Vagina (tissue), 2 donors: ENCODE data around the gene SLC22A2. TPM values are rescaled to one million over a fixed set of nuclear protein-coding genes. Genes with fewer than 3 reads are reported as not detected.
A peak's percentile ranks its signal among the peaks of the same experiment; 100 is the strongest.

Source experiments
- DNase-seq, 2 donors: peaks; one replicate each; pipeline ENCODE4 v3.0.0-alpha.2; 2017; ENCODE audit errors: extremely low spot score in 2 of 2
- H3K27ac ChIP-seq: fragments of 200-600 bp; sonication (generic); one replicate; pipeline ENCODE4 v1.5.1; 2019
- H3K27me3 ChIP-seq: fragments of 200-600 bp; sonication (generic); one replicate; pipeline ENCODE4 v1.5.1; 2019
- H3K36me3 ChIP-seq, 2 donors: fragments of 200-600 bp; sonication (generic); one replicate each; pipeline ENCODE4 v1.5.1; 2017 to 2019
- H3K4me1 ChIP-seq: fragments of 200-600 bp; sonication (generic); one replicate; pipeline ENCODE4 v1.5.1; 2019
- H3K4me3 ChIP-seq, 2 donors: fragments of 200-600 bp; sonication (generic); 1 replicate in 1 of 2; 2 replicates in 1 of 2; pipeline ENCODE4 v1.5.1; 2016 to 2019
- H3K9me3 ChIP-seq: fragments of 200-600 bp; sonication (generic); one replicate; pipeline ENCODE4 v1.5.1; 2019
- CTCF ChIP-seq, 3 experiments: fragments of 450-650 bp in 2 of 3; fragments of 200-600 bp in 1 of 3; sonication (generic) in 1 of 3; IDR thresholded peaks; one replicate each; pipeline ENCODE4 v1.5.1; 2017 to 2019; ENCODE audit warnings: antibody characterized with exemption in 3 of 3, mild to moderate bottlenecking in 2 of 3, moderate library complexity in 2 of 3
- POLR2A ChIP-seq, 2 donors: fragments of 450-650 bp; IDR thresholded peaks; one replicate each; pipeline ENCODE4 v1.6.1; 2017; ENCODE audit warnings: antibody characterized with exemption in 2 of 2, mild to moderate bottlenecking in 2 of 2, moderate library complexity in 2 of 2
- POLR2AphosphoS5 ChIP-seq, 2 donors: sonication (generic); formaldehyde crosslinking; IDR thresholded peaks; one replicate each; pipeline ENCODE4 v1.9.0; 2017; ENCODE audit warnings: antibody characterized with exemption in 2 of 2, mild to moderate bottlenecking in 2 of 2, low read depth in 1 of 2; ENCODE audit not compliant: insufficient read depth in 1 of 2
- intact Hi-C: fragments of 100-400 bp; cut with DNase I; formaldehyde crosslinking; loops from one replicate; pipeline ENCODE4 v1.15.1; 2023
- total RNA-seq: library from RNA; depleted of rRNA; stranded (reverse); fragments of >200 nt; gene quantifications from one replicate; pipeline ENCODE4 v1.2.3, GENCODE V29; 2016

Gene SLC22A2
- total RNA-seq, 1 donor from 2014 or later = not detected

DNA sequence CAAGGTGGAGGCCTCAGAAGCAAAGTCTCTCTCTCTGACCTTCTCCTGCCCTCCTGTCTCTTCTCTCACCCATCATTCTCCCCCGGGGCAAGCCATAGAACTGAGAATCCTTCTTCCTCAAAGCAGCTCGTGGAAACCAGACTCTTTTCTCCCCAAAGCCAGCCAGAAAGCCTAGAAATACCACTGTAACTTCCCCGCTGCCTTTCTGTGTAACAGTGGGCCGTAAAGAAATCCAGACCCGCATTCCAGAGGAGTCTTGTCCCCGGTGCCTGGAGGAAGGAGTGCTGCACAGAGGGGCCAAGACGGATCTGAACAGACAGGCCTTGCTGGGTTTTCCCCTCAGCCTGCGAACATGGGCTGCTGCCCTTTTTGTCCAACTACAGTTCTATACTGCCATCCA lies 977 bp upstream of the SLC22A2 start:
- H3K4me3 ChIP-seq = no peak overlapping the region
- intact Hi-C loops = no loop called here
- no peaks in the 10 kb centered on the region for H3K4me1 ChIP-seq
- H3K9me3 ChIP-seq = no peaks in the 10 kb centered on the region
- TF ChIP-seq POLR2AphosphoS5 (IDR thresholded peaks at IDR 0.05; ENCODE audit: insufficient read depth in 1 of 2, low read depth in 1 of 2) (no peak), POLR2A (IDR thresholded peaks at IDR 0.05) (no peak), CTCF (IDR thresholded peaks at IDR 0.05) (no peak)
- H3K36me3 ChIP-seq = no peaks in the 10 kb centered on the region
- H3K27me3 ChIP-seq = no peaks in the 10 kb centered on the region
- peak in 1 of 2 donors; percentile 20 for DNase-seq
- no peak overlapping the region for H3K27ac ChIP-seq

DNA sequence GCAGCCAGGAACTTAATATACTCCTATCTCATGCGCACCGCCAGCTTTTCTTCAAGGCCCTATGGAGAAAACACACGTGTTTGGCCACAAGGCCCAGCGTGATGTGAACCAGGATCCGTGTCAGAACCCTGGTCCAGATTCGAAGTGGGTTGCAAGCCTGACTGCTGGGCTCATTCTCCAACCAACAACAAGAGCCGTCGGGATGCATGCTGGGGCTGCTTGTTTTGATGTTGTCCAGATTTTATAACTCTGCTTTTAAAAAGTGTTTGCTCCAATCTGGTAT lies 463 bp upstream of the SLC22A2 start:
- Histone ChIP-seq H3K9me3 (no peaks in the 10 kb centered on the region), H3K4me1 (no peaks in the 10 kb centered on the region), H3K4me3 (no peak overlapping the region), H3K36me3 (no peaks in the 10 kb centered on the region), H3K27ac (no peak overlapping the region), H3K27me3 (no peaks in the 10 kb centered on the region)
- no peak for DNase-seq
- intact Hi-C loops = no loop called here
- TF ChIP-seq POLR2AphosphoS5 (IDR thresholded peaks at IDR 0.05; ENCODE audit: insufficient read depth in 1 of 2, low read depth in 1 of 2) = no peak
- no peak for TF ChIP-seq POLR2A (IDR thresholded peaks at IDR 0.05)
- TF ChIP-seq CTCF (IDR thresholded peaks at IDR 0.05) = no peak

DNA sequence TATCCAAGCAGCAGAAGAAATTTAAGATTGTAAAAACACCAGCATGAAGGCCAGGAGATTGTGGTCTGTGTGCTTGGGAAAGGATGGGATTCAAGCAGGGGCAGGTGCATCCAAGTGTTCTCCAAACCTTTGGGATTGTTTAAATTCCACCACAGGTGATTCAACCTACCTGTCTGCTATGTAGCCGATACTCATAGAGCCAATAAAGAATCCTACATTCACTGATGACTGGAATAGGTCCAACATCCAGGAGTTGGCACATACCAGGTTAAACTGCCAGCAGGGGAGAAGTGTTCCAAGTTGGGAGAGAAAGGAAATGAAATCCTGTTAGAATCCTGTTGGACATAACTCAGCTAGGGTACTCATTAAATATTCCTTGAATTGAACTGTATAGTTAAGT lies 2.2 kb downstream of the SLC22A2 start:
- Histone ChIP-seq H3K9me3 (no peaks in the 10 kb centered on the region), H3K27ac (no peak overlapping the region), H3K4me3 (no peak overlapping the region), H3K36me3 (no peaks in the 10 kb centered on the region), H3K27me3 (no peaks in the 10 kb centered on the region), H3K4me1 (no peaks in the 10 kb centered on the region)
- intact Hi-C loops = no loop called here
- no peak for DNase-seq
- TF ChIP-seq POLR2A (IDR thresholded peaks at IDR 0.05) = no peak
- no peak for TF ChIP-seq POLR2AphosphoS5 (IDR thresholded peaks at IDR 0.05; ENCODE audit: insufficient read depth in 1 of 2, low read depth in 1 of 2)
- no peak for TF ChIP-seq CTCF (IDR thresholded peaks at IDR 0.05)

- Histone ChIP-seq H3K36me3 (no peaks in the 10 kb centered on the region), H3K4me3 (no peak overlapping the region), H3K27ac (no peak overlapping the region), H3K9me3 (no peaks in the 10 kb centered on the region), H3K27me3 (no peaks in the 10 kb centered on the region), H3K4me1 (no peaks in the 10 kb centered on the region)
- intact Hi-C loops = no loop called here
- no peak for DNase-seq
- no peak for TF ChIP-seq CTCF (IDR thresholded peaks at IDR 0.05)
- TF ChIP-seq POLR2A (IDR thresholded peaks at IDR 0.05) = no peak
- no peak for TF ChIP-seq POLR2AphosphoS5 (IDR thresholded peaks at IDR 0.05; ENCODE audit: insufficient read depth in 1 of 2, low read depth in 1 of 2)
Measured at GRCh38 chr6:160254467-160255312, 3.9 kb downstream of the SLC22A2 start.

DNA sequence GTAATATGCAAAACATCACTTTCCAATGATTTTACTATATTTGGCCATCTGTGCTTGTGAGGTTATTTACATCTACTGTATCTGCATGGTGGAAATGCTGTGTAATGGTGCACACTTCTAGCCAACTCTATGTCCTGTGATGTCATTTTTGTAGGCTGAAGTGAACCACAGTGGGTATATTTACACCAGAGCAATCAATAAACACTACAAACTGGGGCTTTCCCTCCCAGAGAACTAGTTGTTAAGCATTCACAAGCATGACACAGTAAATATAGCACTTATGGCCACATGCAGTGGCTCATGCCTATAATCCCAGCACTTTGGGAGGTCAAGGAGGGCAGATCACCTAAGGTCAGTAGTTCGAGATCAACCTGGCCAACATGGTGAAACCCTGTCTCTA lies 4.9 kb downstream of the SLC22A2 start:
- intact Hi-C loops = no loop called here
- Histone ChIP-seq H3K9me3 (no peaks in the 10 kb centered on the region), H3K4me1 (peaks cover 6% of the 10 kb centered on the region), H3K4me3 (no peak overlapping the region), H3K27me3 (no peaks in the 10 kb centered on the region), H3K27ac (no peak overlapping the region), H3K36me3 (no peaks in the 10 kb centered on the region)
- no peak for DNase-seq
- TF ChIP-seq POLR2AphosphoS5 (IDR thresholded peaks at IDR 0.05; ENCODE audit: insufficient read depth in 1 of 2, low read depth in 1 of 2) = no peak
